HG02610 (cell line): ENCODE measurements around the gene GPLD1.
"Not testable (repeated sequence)": the region's sequence is repeated elsewhere in the genome, so short reads cannot be mapped to it uniquely, and the experiment has no call there.

Experiments
- ATAC-seq: cut with Tn5 transposase; IDR thresholded peaks from one replicate; pipeline ENCODE4 v1.9.1; 2021; ENCODE audit warnings: mild to moderate bottlenecking, moderate library complexity; ENCODE audit not compliant: unreplicated experiment

The GPLD1 gene

GRCh38 chr6:24489470-24489869 is at the start of gene GPLD1:
TSS of gene GPLD1 (minus strand) at chr6:24489578. CDS start at chr6:24489511, 67 bp downstream.
- no peak for ATAC-seq

GRCh38 chr6:24537771-24538385 is 48.5 kb upstream of the GPLD1 start:
- no peak for ATAC-seq

GRCh38 chr6:24537082-24537699 is 47.8 kb upstream of the GPLD1 start:
- ATAC-seq, result no peak

- no peak for ATAC-seq
Observed at GRCh38 chr6:24536466-24536865, 47.1 kb upstream of the GPLD1 start.

GRCh38 chr6:24535210-24535609 is 45.8 kb upstream of the GPLD1 start:
- ATAC-seq, result no peak

GRCh38 chr6:24534329-24534728 is 45.0 kb upstream of the GPLD1 start:
- no peak for ATAC-seq

GRCh38 chr6:24529985-24530384 is 40.6 kb upstream of the GPLD1 start:
- ATAC-seq, result no peak

- ATAC-seq, result no peak
Observed at GRCh38 chr6:24524805-24525204, 35.4 kb upstream of the GPLD1 start.

- ATAC-seq, result no peak
Observed at GRCh38 chr6:24524329-24524728, 35.0 kb upstream of the GPLD1 start.

GRCh38 chr6:24522228-24523176 is 33.1 kb upstream of the GPLD1 start:
- peak; percentile 31 for ATAC-seq

- ATAC-seq, result peak; percentile 50
Observed at GRCh38 chr6:24520929-24521546, 31.7 kb upstream of the GPLD1 start.

GRCh38 chr6:24517659-24518543 is 28.5 kb upstream of the GPLD1 start:
- peak; percentile 80 for ATAC-seq

- no peak for ATAC-seq
Observed at GRCh38 chr6:24513602-24514001, 24.2 kb upstream of the GPLD1 start.

GRCh38 chr6:24511976-24512375 is 22.6 kb upstream of the GPLD1 start:
- ATAC-seq, result not testable (repeated sequence)

GRCh38 chr6:24506814-24507520 is 17.6 kb upstream of the GPLD1 start:
- no peak for ATAC-seq

- no peak for ATAC-seq
Observed at GRCh38 chr6:24504649-24505586, 15.5 kb upstream of the GPLD1 start.

- ATAC-seq, result no peak
Observed at GRCh38 chr6:24504287-24504648, 14.9 kb upstream of the GPLD1 start.

GRCh38 chr6:24501914-24502313 is 12.5 kb upstream of the GPLD1 start:
- no peak for ATAC-seq

GRCh38 chr6:24501374-24501773 is 12.0 kb upstream of the GPLD1 start:
- ATAC-seq, result no peak
